HepG2 (cell line): Measurements from ENCODE around the gene KCNQ1OT1. TPM values are rescaled to one million over a fixed set of nuclear protein-coding genes. Genes with fewer than 3 reads are reported as not detected.

ENCODE experiments used
- ARNTL ChIP-seq: sonication (generic); formaldehyde crosslinking; IDR thresholded peaks from 2 replicates; pipeline ENCODE4 v1.4.0; 2020; ENCODE audit warnings: mild to moderate bottlenecking, missing genetic modification reagents
- ATM ChIP-seq: fragments of 450-650 bp; IDR thresholded peaks from 2 replicates; pipeline ENCODE4 v1.7.1; 2017; ENCODE audit warnings: mild to moderate bottlenecking, borderline replicate concordance
- KIAA2018 ChIP-seq: sonication (generic); formaldehyde crosslinking; IDR thresholded peaks from 2 replicates; pipeline ENCODE4 v1.5.0; 2020; ENCODE audit warnings: mild to moderate bottlenecking, missing genetic modification reagents, borderline replicate concordance
- NFKBIZ ChIP-seq: IDR thresholded peaks from 2 replicates; pipeline ENCODE4 v1.6.1; 2018; ENCODE audit warnings: missing genetic modification reagents, missing compliant biosample characterization
- RFX3 ChIP-seq: IDR thresholded peaks from 2 replicates; pipeline ENCODE4 v1.6.1; 2016; ENCODE audit warnings: missing biosample characterization, missing genetic modification reagents
- SP4 ChIP-seq: sonication (generic); formaldehyde crosslinking; IDR thresholded peaks from 2 replicates; pipeline ENCODE4 v1.8.1; 2023; ENCODE audit warnings: mild to moderate bottlenecking, missing genetic modification reagents
- SSRP1 ChIP-seq: IDR thresholded peaks from 2 replicates; pipeline ENCODE4 v1.6.1; 2016; ENCODE audit warnings: control low read depth
- TEAD3 ChIP-seq: optimal IDR thresholded peaks from 2 replicates; pipeline ENCODE3; 2016; ENCODE audit warnings: borderline replicate concordance
- ZNF232 ChIP-seq: sonication (generic); formaldehyde crosslinking; IDR thresholded peaks from 2 replicates; pipeline ENCODE4 v1.4.0; 2020; ENCODE audit warnings: missing genetic modification reagents, borderline replicate concordance
- ZNF383 ChIP-seq: sonication (generic); formaldehyde crosslinking; IDR thresholded peaks from 2 replicates; pipeline ENCODE4 v1.4.0; 2020; ENCODE audit warnings: missing genetic modification reagents, mild to moderate bottlenecking, borderline replicate concordance
- ZNF484 ChIP-seq: sonication (generic); formaldehyde crosslinking; IDR thresholded peaks from 2 replicates; pipeline ENCODE4 v1.5.1; 2020; ENCODE audit warnings: mild to moderate bottlenecking, low read depth, missing genetic modification reagents, borderline replicate concordance
- ZNF547 ChIP-seq: sonication (generic); formaldehyde crosslinking; IDR thresholded peaks from 2 replicates; pipeline ENCODE4 v1.5.1; 2020; ENCODE audit warnings: mild to moderate bottlenecking, missing genetic modification reagents
- ZNF605 ChIP-seq: sonication (generic); formaldehyde crosslinking; IDR thresholded peaks from 2 replicates; pipeline ENCODE4 v1.8.0; 2022; ENCODE audit warnings: mild to moderate bottlenecking, missing genetic modification reagents
- ZNF703 ChIP-seq: sonication (generic); formaldehyde crosslinking; IDR thresholded peaks from 2 replicates; pipeline ENCODE4 v1.5.1; 2020; ENCODE audit warnings: missing genetic modification reagents, mild to moderate bottlenecking, moderate library complexity, borderline replicate concordance
- ZNF709 ChIP-seq: sonication (generic); formaldehyde crosslinking; IDR thresholded peaks from 2 replicates; pipeline ENCODE4 v1.5.0; 2020; ENCODE audit warnings: mild to moderate bottlenecking, missing genetic modification reagents
- ZNF75D ChIP-seq: sonication (generic); formaldehyde crosslinking; IDR thresholded peaks from 2 replicates; pipeline ENCODE4 v1.8.1; 2023; ENCODE audit warnings: missing genetic modification reagents, mild to moderate bottlenecking, borderline replicate concordance
- ZNF772 ChIP-seq: sonication (generic); formaldehyde crosslinking; IDR thresholded peaks from 2 replicates; pipeline ENCODE4 v1.5.0; 2020; ENCODE audit warnings: mild to moderate bottlenecking, missing genetic modification reagents
- ZSCAN30 ChIP-seq: sonication (generic); formaldehyde crosslinking; IDR thresholded peaks from 2 replicates; pipeline ENCODE4 v1.5.0; 2020; ENCODE audit warnings: mild to moderate bottlenecking, missing genetic modification reagents
- polyA plus RNA-seq, 8 experiments: library from polyadenylated mRNA; depleted of rRNA in 3 of 8; stranded (reverse) in 7 of 8; unstranded in 1 of 8; fragments of >200 nt; fragmentation: Illumina TruSeq in 4 of 8; extraction: Trizol in 4 of 8; gene quantifications; 2 replicates each; pipeline versions ENCODE4 v1.2.1 to v1.2.3, GENCODE V29; 2011 to 2016; ENCODE audit warnings: low read depth in 4 of 8, missing spikeins in 1 of 8, mixed read lengths in 1 of 8; ENCODE audit not compliant: insufficient read depth in 1 of 8
- total RNA-seq, 5 experiments: library from RNA; depleted of rRNA; stranded (reverse); fragments of >200 nt; fragmentation: Illumina TruSeq; extraction: Trizol; gene quantifications; 2 replicates each; pipeline ENCODE4 v1.2.3, GENCODE V29; 2016; ENCODE audit warnings: low read depth in 1 of 5
- TF ChIP-seq, protein P1 (sequence below): sonication (generic); formaldehyde crosslinking; IDR thresholded peaks from 2 replicates; pipeline ENCODE4 v1.8.0; 2022; ENCODE audit warnings: missing genetic modification reagents, mild to moderate bottlenecking, borderline replicate concordance
- TF ChIP-seq, protein P2 (sequence below): sonication (generic); formaldehyde crosslinking; IDR thresholded peaks from 2 replicates; pipeline ENCODE4 v1.4.0; 2020; ENCODE audit warnings: mild to moderate bottlenecking, missing genetic modification reagents

KCNQ1OT1 gene
- total and polyA plus RNA-seq, 2 of the 13 experiments (the other 11 are each of a cell fraction or from before 2014, with no cell fraction given), result 1.3 to 18.9 TPM

DNA sequence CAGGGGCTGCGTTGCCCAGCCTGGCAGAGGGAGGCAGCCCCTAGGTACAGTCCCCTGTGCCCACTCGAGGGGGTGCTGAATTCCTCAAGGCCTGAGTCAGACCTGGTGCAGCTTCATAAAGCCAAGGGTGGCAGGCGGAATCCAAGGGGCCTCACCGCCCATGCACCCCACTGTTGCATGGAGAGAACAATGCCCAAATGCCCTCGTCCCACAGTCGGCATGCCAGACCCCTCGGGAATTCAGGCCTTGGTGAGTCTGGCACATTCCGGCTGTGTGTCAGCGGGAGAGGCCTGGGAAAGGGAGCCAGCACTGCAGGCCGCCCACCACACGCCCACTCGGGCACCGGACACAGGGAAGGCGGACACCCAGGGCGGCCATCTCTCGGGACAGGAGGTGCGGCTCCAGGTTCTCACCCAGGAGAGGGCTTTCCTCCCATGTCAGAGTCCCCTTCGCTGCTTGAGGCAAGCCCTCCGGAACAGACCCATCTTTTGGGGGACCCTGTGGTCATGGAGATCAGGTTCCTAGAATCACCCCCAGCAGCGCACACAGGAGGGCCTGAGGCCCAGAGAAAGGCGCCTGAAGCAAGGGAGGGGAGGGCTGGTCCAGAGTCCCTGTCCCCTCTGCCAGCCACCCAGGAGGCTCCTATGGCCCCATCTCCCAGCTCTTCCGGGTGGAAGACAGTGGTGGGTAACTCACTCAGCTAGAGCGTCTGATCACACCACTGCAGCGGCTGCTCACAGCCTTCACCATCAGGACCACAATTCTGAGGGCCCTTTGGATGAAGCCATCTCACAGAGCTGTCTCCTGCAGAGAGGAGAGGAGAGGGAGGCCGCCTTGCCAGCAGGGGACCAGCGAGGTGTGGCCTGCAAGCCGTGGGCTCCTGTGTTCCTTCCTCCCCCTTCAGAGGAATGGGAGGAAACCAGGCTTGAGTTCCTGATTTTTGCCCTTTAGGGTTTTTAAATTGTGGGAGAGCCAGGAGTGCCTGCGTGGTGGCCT, 31.6 kb upstream of the KCNQ1OT1 start (continued):
- TF ChIP-seq ZNF772 (CRISPR knock-in tag), result peak; percentile 11; the same call in 1 of the 2 replicates
- TF ChIP-seq ZNF703, result peak; percentile 18; the same call in 1 of the 2 replicates
- peak; percentile 12 for TF ChIP-seq TEAD3 (CRISPR knock-in tag)
- peak; percentile 74; the same call in 1 of the 2 replicates for TF ChIP-seq ZNF232 (CRISPR knock-in tag)
- TF ChIP-seq, protein P1, sequence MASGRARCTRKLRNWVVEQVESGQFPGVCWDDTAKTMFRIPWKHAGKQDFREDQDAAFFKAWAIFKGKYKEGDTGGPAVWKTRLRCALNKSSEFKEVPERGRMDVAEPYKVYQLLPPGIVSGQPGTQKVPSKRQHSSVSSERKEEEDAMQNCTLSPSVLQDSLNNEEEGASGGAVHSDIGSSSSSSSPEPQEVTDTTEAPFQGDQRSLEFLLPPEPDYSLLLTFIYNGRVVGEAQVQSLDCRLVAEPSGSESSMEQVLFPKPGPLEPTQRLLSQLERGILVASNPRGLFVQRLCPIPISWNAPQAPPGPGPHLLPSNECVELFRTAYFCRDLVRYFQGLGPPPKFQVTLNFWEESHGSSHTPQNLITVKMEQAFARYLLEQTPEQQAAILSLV (CRISPR knock-in tag), result peak; percentile 76
- TF ChIP-seq ZNF383, result 0 out of 2 replicates have a peak, but pooled peaks have one; percentile 57
- no peak for TF ChIP-seq ZNF547
- TF ChIP-seq, protein P2, sequence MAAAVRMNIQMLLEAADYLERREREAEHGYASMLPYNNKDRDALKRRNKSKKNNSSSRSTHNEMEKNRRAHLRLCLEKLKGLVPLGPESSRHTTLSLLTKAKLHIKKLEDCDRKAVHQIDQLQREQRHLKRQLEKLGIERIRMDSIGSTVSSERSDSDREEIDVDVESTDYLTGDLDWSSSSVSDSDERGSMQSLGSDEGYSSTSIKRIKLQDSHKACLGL (CRISPR knock-in tag), result no peak
- TF ChIP-seq ZSCAN30, result no peak
- 0 out of 2 replicates have a peak, but pooled peaks have one; percentile 51 for TF ChIP-seq SP4 (CRISPR knock-in tag)
- no peak for TF ChIP-seq ZNF75D (CRISPR knock-in tag)
- 0 out of 2 replicates have a peak, but pooled peaks have one; percentile 2 for TF ChIP-seq ZNF605
- peak; percentile 90 for TF ChIP-seq SSRP1 (CRISPR knock-in tag)
- no peak; the same call in 1 of the 2 replicates for TF ChIP-seq ZNF709 (CRISPR knock-in tag)
- TF ChIP-seq ZNF484 (CRISPR knock-in tag), result no peak
- TF ChIP-seq RFX3 (CRISPR knock-in tag), result no peak
- TF ChIP-seq ATM, result no peak
- TF ChIP-seq NFKBIZ (CRISPR knock-in tag), result no peak
- TF ChIP-seq ARNTL (CRISPR knock-in tag), result no peak
- no peak for TF ChIP-seq KIAA2018
